CD4-positive, alpha-beta T cell (primary cell): ENCODE measurements around the gene CDK7. TPM values are rescaled to one million over a fixed set of nuclear protein-coding genes. Genes with fewer than 3 reads are reported as not detected.

ENCODE experiments used
- ATAC-seq: fragments of 200-7000 bp; cut with Tn5 transposase; one replicate; pipeline ENCODE4 v1.10.0; 2022; ENCODE audit warnings: mild to moderate bottlenecking; ENCODE audit not compliant: poor library complexity
- CTCF ChIA-PET: fragments of 350-600 bp; sonication (Branson Sonifier 250); formaldehyde crosslinking; loops from one replicate; lab custom pipeline; 2021; ENCODE audit warnings: antibody characterized with exemption, inconsistent platforms; lab: Charles Lee
- POLR2A ChIA-PET: fragments of 350-600 bp; sonication (Branson Sonifier 250); formaldehyde crosslinking; loops from one replicate; lab custom pipeline; 2021; ENCODE audit warnings: antibody characterized with exemption, inconsistent platforms; lab: Charles Lee
- DNase-seq, 14 experiments: peaks; one replicate each; pipeline ENCODE4 v3.0.0-alpha.2; 2013 to 2020; ENCODE audit warnings: mixed read lengths in 2 of 14
- H3K27ac ChIP-seq, 2 donors: one replicate each; pipeline versions ENCODE4 v1.5.1 to v1.7.0; 2013; ENCODE audit warnings: low read length in 2 of 2, low read depth in 1 of 2, mild to moderate bottlenecking in 1 of 2
- H3K27me3 ChIP-seq, 2 experiments: 1 replicate in 1 of 2; 2 replicates in 1 of 2; pipeline versions ENCODE4 v1.6.1 to v1.7.0; 2013; ENCODE audit warnings: low read length in 2 of 2, control low read depth in 1 of 2, mild to moderate bottlenecking in 1 of 2, moderate library complexity in 1 of 2; ENCODE audit not compliant: insufficient read depth in 2 of 2, control insufficient read depth in 1 of 2
- H3K36me3 ChIP-seq: one replicate; pipeline ENCODE4 v1.6.1; 2013; ENCODE audit warnings: low read length, control low read depth; ENCODE audit not compliant: insufficient read depth
- H3K4me1 ChIP-seq: one replicate; pipeline ENCODE4 v1.6.1; 2013; ENCODE audit warnings: low read length, control low read depth; ENCODE audit not compliant: insufficient read depth
- H3K4me3 ChIP-seq: one replicate; pipeline ENCODE4 v1.5.1; 2013; ENCODE audit warnings: mild to moderate bottlenecking, low read length, moderate library complexity
- H3K9me3 ChIP-seq, 2 experiments: 1 replicate in 1 of 2; 2 replicates in 1 of 2; pipeline versions ENCODE4 v1.6.1 to v1.7.0; 2013; ENCODE audit warnings: low read length in 2 of 2, mild to moderate bottlenecking in 2 of 2, control low read depth in 1 of 2, moderate library complexity in 1 of 2; ENCODE audit not compliant: control insufficient read depth in 1 of 2, insufficient read depth in 1 of 2
- H3K27ac Mint-ChIP-seq: one replicate; pipeline ENCODE4 v1.8.0; 2020; ENCODE audit warnings: mixed read lengths
- H3K27me3 Mint-ChIP-seq: one replicate; pipeline ENCODE4 v1.8.0; 2021; ENCODE audit warnings: mixed read lengths
- H3K36me3 Mint-ChIP-seq: one replicate; pipeline ENCODE4 v1.8.0; 2021; ENCODE audit warnings: low read depth, mixed read lengths
- H3K4me1 Mint-ChIP-seq: one replicate; pipeline ENCODE4 v1.8.0; 2021; ENCODE audit warnings: low read depth, mixed read lengths
- H3K4me3 Mint-ChIP-seq: one replicate; pipeline ENCODE4 v1.8.0; 2020; ENCODE audit warnings: mild to moderate bottlenecking, mixed read lengths
- H3K9me3 Mint-ChIP-seq: one replicate; pipeline ENCODE4 v1.8.0; 2020; ENCODE audit warnings: mixed read lengths
- intact Hi-C, 2 experiments: fragments of 100-400 bp; cut with DNase I in 1 of 2; cut with micrococcal nuclease in 1 of 2; formaldehyde crosslinking; loops; one replicate each; pipeline versions ENCODE4 v1.15.1 to v1.9.0; 2023 to 2025; cut with DNase I, micrococcal nuclease
- polyA plus RNA-seq, 2 donors: library from polyadenylated mRNA; unstranded; fragments of 120-200 nt; gene quantifications; one replicate each; pipeline ENCODE4 v1.2.1, GENCODE V29; 2013
- total RNA-seq, 174 experiments: library from RNA in 2 of 174; stranded (reverse) in 2 of 174; gene quantifications; one replicate each; pipeline ENCODE4 v1.2.3 and lab custom pipeline; 2021 to 2026
- TF ChIP-seq, protein P1 (sequence below): fragments of 200-600 bp; IDR thresholded peaks from one replicate; pipeline ENCODE4 v1.8.0; 2022; ENCODE audit warnings: antibody characterized with exemption, mild to moderate bottlenecking

Gene CDK7
- 10 to 100 TPM; 30.1 to 33.0 TPM for total RNA-seq
- 17.3 TPM for polyA plus RNA-seq (2013, experiment 1 of 2)
- 18.6 TPM for polyA plus RNA-seq (2013, experiment 2 of 2)
- 12.2 to 75.0 (median 21.7) reads per million in 172 experiments for total RNA-seq (lab: John Stamatoyannopoulos, UW)

DNA sequence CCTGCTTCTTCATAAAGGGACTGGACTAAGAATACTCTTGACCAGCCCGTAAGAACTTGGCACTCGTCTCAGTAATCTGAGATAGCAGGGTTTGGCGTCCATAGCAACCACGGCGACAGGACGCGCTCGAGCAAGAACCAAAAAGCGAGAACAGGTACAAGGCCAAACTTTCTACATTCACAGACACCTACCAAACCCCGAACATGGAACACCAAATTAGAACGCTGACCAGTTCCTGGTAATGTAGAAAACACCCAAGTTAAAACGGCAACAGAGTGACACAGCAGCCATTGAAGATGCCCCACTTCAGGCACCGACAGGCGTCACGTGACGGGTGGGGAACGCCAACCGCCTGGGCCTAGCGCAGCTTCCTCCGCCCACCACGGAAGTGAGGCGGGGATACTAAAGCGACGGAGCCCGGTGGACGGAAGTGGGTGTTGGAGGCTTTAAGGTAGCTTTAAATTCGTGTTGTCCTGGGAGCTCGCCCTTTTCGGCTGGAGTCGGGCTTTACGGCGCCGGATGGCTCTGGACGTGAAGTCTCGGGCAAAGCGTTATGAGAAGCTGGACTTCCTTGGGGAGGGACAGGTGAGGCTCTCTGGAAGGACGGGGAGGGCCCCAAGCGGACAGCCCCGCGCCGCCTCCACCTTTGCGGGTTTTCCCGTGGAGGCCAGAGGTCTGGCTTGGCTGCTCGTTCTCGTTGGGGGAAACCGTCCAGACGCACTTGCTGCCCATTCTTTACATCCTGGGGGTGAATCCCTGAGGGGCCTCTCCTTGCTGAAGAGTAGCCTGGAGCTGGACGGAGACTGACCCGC, at the start of gene CDK7:
CDK7 (plus strand) TSS at position 430 of the 812 bp plus-strand sequence; CDS start at position 520, 90 bp downstream.
- H3K27me3 ChIP-seq: no peaks in the 10 kb centered on the region
- Mint-ChIP-seq H3K4me1 (peaks cover 40% of the 10 kb centered on the region), H3K27me3 (no peaks in the 10 kb centered on the region), H3K4me3 (peak within 1 kb of the TSS; percentile 95), H3K9me3 (no peaks in the 10 kb centered on the region), H3K27ac (peak within 1 kb of the TSS; percentile 86), H3K36me3 (peaks cover 49% of the 10 kb centered on the region)
- peak within 1 kb of the TSS; percentile 74 to 75 for H3K27ac ChIP-seq
- H3K4me3 ChIP-seq: peak within 1 kb of the TSS; percentile 90
- H3K4me1 ChIP-seq: peaks cover 23% of the 10 kb centered on the region
- DNase-seq (peak; percentile 80 to 96 (median 89)), ATAC-seq (peak; percentile 99)
- ChIA-PET POLR2A (interaction anchor here (0.6 to 3.1 kb wide), 14 partner anchors 13 to 192 kb away, joined by 3 to 24 read pairs (median 4); partner anchors contain the start of genes AK6, CCDC125, CCNB1 and CENPH), CTCF (interaction anchor here (0.5 to 2.7 kb wide), 6 partner anchors 9 to 141 kb away, joined by 4 to 10 read pairs (median 6); partner anchors contain the start of gene SLC30A5)
- intact Hi-C loops: loop anchor here (1.0 to 5.0 kb wide), 7 partner anchors 17 to 142 kb away; partner anchors contain the start of genes CCDC125 (in 2 of the 2), SLC30A5 (in 2 of the 2), AK6 (in 1 of the 2) and CCNB1 (in 1 of the 2)
- H3K9me3 ChIP-seq: no peaks in the 10 kb centered on the region
- peaks cover 11% of the 10 kb centered on the region for H3K36me3 ChIP-seq
- TF ChIP-seq, protein P1, sequence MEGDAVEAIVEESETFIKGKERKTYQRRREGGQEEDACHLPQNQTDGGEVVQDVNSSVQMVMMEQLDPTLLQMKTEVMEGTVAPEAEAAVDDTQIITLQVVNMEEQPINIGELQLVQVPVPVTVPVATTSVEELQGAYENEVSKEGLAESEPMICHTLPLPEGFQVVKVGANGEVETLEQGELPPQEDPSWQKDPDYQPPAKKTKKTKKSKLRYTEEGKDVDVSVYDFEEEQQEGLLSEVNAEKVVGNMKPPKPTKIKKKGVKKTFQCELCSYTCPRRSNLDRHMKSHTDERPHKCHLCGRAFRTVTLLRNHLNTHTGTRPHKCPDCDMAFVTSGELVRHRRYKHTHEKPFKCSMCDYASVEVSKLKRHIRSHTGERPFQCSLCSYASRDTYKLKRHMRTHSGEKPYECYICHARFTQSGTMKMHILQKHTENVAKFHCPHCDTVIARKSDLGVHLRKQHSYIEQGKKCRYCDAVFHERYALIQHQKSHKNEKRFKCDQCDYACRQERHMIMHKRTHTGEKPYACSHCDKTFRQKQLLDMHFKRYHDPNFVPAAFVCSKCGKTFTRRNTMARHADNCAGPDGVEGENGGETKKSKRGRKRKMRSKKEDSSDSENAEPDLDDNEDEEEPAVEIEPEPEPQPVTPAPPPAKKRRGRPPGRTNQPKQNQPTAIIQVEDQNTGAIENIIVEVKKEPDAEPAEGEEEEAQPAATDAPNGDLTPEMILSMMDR: no peak

GRCh38 chr5:69187342-69187741, 47.3 kb upstream of the CDK7 start:
- Histone ChIP-seq H3K9me3 (no peaks in the 10 kb centered on the region), H3K36me3 (no peaks in the 10 kb centered on the region), H3K4me3 (no peak overlapping the region), H3K27ac (no peak overlapping the region), H3K27me3 (no peaks in the 10 kb centered on the region), H3K4me1 (peaks cover 17% of the 10 kb centered on the region)
- intact Hi-C loops: loop anchor here in 1 of 2 experiments (10.0 kb wide), 1 partner anchor 147 kb away; the partner anchor contains the start of gene CCDC125
- TF ChIP-seq, protein P1: no peak
- peaks cover 8% of the 10 kb centered on the region for H3K36me3 Mint-ChIP-seq
- ChIA-PET POLR2A (no interaction called here), CTCF (no interaction called here)
- no peaks in the 10 kb centered on the region for H3K27me3 Mint-ChIP-seq
- DNase-seq (no peak), ATAC-seq (no peak)
- H3K9me3 Mint-ChIP-seq: no peaks in the 10 kb centered on the region
- peaks cover 17% of the 10 kb centered on the region for H3K4me1 Mint-ChIP-seq
- H3K4me3 Mint-ChIP-seq: peak overlapping the region; percentile 56
- no peak overlapping the region for H3K27ac Mint-ChIP-seq

DNA sequence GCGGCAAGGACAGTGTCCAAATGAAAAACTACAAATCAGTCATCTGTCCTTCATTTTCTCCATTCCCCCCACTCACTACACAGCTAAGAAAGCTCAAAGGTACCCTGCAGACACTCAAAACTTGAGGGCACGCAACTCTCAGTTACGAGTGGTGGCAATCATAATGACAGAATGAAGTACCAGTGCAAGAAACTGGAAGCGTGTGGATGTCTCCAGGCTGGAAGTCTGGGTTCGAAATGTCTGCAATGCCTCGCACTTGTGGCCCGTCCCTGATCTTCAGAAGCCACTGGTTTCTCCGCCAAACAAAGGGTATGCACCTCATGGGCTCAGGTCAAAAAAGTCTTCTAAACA, 45.9 kb upstream of the CDK7 start:
- Histone ChIP-seq H3K4me3 (peak overlapping the region; percentile 80), H3K36me3 (no peaks in the 10 kb centered on the region), H3K27me3 (no peaks in the 10 kb centered on the region), H3K27ac (peak overlapping the region; percentile 64 to 68), H3K4me1 (peaks cover 17% of the 10 kb centered on the region), H3K9me3 (no peaks in the 10 kb centered on the region)
- Mint-ChIP-seq H3K4me3 (peak overlapping the region; percentile 92), H3K27ac (peak overlapping the region; percentile 83), H3K9me3 (no peaks in the 10 kb centered on the region), H3K4me1 (peaks cover 17% of the 10 kb centered on the region), H3K27me3 (no peaks in the 10 kb centered on the region), H3K36me3 (peaks cover 10% of the 10 kb centered on the region)
- DNase-seq: no peak
- TF ChIP-seq, protein P1: no peak
- CTCF ChIA-PET: interaction anchor here (1.0 to 2.7 kb wide), 2 partner anchors 27 to 95 kb away, joined by 3 to 19 read pairs; partner anchors contain the start of gene SLC30A5
- ATAC-seq: peak; percentile 5
- intact Hi-C loops: loop anchor here (1.0 to 10.0 kb wide), 5 partner anchors 20 to 181 kb away; partner anchors contain the start of genes AK6 (in 1 of the 2), CCDC125 (in 1 of the 2), RAD17 (in 1 of the 2) and TAF9 (in 1 of the 2)
- POLR2A ChIA-PET: interaction anchor here (1.3 to 2.1 kb wide), 2 partner anchors 46 to 95 kb away, joined by 8 to 15 read pairs; partner anchors contain the start of genes CDK7 and SLC30A5
